GM19035 (cell line): ENCODE measurements around the gene PLEK.
"Not testable (repeated sequence)": the region's sequence is repeated elsewhere in the genome, so short reads cannot be mapped to it uniquely, and the experiment has no call there.

Source experiments
- ATAC-seq: cut with Tn5 transposase; IDR thresholded peaks from one replicate; pipeline ENCODE4 v1.9.1; 2021; ENCODE audit not compliant: unreplicated experiment

The PLEK gene

DNA sequence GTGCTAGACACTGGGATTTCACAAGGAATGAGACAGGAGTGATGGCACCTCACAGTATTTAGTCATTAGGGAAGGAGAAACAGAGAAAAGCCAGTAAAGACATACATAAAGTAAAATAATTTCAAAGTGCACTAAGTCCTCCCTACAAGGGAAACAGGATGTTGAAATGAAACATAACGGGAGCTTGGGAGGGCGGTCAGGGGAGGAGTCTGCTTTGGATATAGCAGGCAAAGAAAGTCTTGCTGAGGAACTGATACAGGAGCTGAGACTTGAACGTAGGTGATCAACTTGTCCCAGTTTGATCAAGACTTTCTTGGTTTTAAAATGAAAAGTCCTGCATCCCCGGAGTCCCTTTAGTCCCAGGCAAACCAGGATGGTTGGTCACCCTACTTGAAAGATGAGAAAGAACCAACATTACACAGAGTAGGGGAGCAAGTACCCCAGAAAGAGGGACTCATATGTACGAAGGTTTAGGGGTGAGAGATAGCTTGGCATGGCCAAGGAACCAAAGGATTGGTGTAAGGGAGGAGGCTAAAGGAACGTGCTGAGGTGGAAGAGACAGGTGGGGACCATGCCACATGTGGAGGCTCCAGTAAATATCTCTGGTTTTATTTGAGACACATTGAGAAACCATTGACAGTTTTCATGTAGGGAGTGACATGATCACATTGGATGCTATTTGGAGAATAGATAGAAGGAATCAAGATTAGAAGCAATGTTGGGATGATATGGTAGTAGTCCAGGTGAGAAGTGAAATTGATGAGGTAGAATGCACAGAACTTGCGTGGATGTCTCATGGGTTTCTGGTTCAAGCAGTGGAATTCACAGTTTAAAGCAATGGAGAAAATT lies 73.6 kb downstream of the PLEK start:
- no peak for ATAC-seq

DNA sequence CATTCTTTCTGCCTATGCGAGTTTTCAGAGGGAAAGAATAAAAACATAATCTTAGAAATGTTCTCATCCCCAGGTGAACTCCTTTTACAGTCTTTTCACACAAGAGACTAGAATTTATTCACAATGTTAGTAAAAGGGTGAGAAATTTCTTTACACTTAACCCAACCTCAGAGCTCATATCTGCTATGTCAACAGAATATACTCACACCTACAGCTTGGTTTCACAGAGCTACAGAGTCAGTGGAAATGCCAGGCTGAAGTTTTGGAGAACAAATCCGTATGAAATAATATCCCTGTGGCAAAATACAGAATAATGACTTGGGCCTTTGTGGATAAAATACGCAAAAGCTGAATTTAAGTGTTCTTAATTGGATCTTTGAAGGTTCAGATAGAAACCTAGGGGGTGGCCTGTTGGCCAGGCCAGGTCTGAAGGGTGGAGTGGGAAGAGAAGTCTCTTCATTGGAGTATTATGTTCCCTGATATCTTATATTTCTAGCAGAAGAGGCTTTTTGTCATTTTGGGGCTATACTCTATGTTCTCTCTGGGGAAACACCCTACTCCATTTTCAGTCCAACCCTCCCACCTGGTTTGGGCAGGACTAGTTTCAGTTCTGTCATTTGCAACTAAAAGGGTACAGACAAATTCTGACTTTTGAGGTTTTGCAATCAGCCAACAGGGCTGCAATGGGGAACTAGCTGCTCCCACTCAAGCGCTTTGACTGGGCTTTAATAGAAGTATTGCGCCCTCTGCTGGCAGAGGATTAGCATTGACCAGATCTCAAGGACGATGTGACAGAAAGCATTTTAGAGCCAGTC lies 76.3 kb downstream of the PLEK start:
- ATAC-seq = peak; percentile 97

DNA sequence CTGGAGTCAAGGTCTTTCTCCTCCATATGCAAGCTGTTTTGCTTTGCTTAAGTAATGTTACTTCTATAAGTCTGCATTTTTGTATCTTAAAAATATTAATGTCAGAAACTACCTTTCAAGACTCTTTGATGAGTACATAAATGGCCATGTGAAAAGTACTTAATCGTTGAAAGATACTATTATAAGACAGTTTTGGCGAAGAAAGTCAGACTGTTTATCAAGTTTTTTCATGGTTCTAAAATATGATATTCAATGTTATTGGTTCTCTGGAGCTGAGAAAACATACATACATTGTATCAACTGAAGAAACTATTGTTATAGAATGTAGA lies 76.9 kb downstream of the PLEK start:
- ATAC-seq = no peak

DNA sequence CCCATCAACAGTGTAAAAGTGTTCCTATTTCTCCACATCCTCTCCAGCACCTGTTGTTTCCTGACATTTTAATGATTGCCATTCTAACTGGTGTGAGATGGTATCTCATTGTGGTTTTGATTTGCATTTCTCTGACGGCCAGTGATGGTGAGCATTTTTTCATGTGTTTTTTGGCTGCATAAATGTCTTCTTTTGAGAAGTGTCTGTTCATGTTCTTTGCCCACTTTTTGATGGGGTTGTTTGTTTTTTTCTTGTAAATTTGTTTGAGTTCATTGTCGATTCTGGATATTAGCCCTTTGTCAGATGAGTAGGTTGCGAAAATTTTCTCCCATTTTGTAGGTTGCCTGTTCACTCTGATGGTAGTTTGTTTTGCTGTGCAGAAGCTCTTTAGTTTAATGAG lies 81.3 kb downstream of the PLEK start:
- ATAC-seq = not testable (repeated sequence)
